NCI-H345 treated with DMSO at 0.1 percent for 48 hours (cell line): ENCODE data around the gene ITIH1.

Experiments
- DNase-seq: peaks from one replicate; lab custom pipeline; 2025; ENCODE audit not compliant: unreplicated experiment; lab: John Stamatoyannopoulos, UW

Gene ITIH1

GRCh38 chr3:52813810-52814209, 36.4 kb downstream of the ITIH1 start:
- no peak for DNase-seq

GRCh38 chr3:52816199-52816598, 38.8 kb downstream of the ITIH1 start:
- DNase-seq, result no peak

GRCh38 chr3:52816654-52817053, 39.3 kb downstream of the ITIH1 start:
- no peak for DNase-seq

DNA sequence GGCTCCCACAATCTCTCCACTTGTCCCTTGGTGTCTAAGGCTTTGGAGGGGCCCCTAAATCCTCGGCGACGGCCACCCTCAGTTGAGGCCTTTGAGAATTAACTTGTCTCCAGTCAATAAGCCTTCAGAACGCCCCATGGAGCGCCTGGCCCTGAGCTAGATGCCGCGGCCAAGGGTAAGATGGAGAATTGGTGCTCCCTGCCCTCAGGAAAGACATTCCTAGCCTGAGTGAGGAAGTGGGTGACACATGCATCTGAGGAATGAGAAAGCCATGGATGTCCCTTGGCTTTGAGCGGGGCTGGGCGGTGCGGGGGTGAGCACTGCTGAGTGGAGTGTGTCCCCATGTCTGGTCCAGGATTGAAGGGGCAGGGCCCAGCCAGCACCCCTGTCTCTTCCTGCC, 39.8 kb downstream of the ITIH1 start:
- no peak for DNase-seq

GRCh38 chr3:52817860-52818259, 40.5 kb downstream of the ITIH1 start:
- no peak for DNase-seq

DNA sequence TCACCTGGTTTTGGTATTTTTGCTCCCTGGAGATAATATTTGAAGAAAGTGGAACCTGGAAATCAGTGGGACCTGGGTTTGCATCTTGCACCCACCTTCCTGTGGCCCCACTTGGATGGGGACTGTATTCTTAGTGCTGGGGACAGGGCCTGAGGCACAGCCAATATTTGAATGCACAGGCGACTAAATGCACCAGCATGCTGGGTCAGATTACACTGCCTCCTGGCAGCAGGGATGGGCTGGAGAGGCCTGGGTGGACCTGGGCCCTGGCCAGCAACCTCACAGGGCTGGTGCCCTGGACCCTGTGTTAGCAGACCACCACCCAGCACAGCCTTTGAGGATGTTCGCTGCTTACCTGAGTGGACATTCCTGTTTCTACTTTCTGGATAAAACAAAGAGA, 42.5 kb downstream of the ITIH1 start:
- no peak for DNase-seq

DNA sequence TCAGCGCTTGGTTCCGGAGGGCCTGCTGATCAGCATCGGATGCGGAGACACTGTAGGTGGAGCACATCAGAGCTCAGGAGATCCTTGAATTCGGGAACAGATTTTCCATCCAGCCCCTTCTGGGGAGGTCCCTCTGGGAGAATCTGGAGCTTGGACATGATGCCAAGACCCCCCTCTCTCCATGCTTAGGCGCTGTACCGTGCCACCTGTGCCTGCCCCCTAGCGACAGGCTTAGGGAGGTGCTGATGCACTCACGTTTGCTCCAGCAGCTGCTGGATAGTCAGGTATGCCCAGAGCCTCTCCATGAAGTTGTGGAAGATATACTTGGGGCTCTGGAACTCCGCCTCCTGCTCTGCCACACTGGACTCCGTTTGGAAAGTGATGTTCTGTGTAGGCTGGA, 43.3 kb downstream of the ITIH1 start:
- DNase-seq, result no peak

DNA sequence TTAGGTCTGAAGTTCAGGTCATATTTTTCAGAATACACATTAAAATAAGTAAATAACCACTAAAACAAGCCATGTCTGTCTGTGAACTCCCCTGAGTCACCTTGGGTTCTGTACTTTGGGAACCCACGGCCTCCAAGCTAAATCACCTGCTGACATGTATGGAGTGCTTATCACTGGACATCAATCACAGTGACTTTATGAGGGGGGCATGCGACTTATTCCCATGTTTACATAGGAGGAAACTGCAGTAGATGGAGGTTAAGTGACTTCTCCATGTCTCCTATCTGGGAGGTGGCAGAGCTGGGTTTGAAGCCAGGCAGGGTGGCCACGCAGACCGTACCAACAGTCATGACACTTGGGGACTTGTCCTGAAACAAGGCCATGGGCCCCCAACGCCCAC, 45.0 kb downstream of the ITIH1 start:
- DNase-seq, result no peak

GRCh38 chr3:52824037-52824436, 46.6 kb downstream of the ITIH1 start:
- DNase-seq, result no peak

DNA sequence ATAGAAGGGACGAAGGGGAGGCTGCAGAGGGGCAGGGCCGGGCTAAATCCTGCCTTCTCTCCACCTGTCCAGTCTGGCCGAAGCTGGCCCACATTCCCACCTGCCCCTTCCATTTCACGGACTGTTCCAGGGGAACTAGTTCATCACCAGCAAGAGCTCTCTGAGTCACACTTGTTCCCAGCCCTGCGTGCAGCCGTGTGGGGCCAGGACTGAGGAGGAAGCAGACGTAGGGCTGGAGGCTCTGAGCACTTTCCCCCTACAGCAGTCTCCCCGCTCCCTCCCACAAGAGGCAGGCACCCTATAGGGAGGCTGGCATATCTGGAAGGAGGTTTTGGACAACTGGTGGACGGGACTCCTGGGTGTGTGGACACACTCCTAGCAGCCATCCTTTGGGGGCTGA, 50.0 kb downstream of the ITIH1 start:
- no peak for DNase-seq

DNA sequence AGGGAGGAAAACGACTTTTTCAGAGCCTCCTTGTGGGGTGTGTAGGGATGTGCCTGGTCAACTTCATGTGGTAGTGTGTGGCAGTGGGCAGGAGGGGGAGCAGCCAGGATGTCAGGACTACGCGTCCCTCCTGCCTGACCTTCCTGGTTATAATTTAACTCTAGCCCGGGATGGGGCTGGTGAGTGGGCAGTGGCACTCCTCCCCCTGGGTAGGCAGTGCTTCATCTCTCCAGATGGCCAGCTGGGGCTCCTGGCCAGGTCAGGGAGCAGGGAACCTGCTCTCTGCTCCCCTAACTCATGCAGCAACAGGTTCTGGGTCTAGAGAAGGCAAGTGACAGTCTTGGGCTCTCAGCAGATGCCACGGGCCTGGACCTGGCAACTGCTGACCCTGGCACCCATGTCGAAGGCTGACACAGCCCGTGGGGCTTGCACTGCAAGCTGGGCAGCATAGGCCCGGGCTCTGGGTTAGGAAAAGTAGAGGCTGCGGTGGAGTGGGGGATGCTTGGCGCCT, 50.5 kb downstream of the ITIH1 start:
- no peak for DNase-seq

DNA sequence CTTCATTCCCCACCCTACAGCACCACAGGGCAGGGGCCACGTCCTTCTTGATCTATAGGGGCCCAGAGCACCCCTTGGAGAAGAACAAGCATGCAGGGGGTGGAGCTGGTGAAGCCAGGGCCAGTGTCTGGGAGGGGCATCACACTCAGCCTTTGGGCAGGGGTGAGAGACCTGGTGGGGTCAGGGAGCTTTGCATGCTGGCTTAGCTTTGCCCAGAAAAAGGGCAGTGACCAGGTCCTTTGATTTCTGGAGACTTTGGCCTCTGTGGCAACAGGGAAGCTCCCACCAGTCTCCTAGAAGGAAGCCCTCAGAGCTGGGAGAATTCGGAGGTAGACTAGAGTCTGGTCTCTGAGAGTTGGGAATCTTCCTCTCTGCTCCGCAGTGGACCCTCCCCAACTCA, 52.1 kb downstream of the ITIH1 start:
- no peak for DNase-seq

DNA sequence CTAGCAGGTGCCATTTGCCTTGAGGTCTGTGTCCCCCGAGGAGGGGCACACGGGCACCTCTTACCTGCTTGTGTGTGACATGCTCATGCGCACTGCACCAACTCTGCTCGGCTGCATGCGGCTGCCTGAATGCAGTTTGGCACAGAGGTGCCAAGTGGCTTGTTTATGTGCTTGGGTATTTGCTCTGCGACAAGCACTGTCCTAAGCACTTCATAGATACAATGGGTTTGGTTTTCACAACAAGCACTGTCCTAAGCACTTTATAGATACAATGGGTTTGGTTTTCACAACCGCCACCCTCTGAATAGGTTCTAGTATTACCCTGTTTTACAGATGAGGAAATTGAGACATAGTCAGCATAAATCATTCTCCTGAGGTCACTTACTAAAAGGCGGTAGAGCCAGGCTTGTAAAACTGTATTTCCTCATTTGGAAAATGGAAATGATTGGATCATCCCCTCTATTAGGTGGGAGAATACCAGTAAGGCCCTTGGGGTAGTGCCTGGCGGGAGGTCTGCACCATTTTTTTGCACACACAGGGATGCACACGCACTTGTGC, 52.6 kb downstream of the ITIH1 start:
- DNase-seq, result no peak

DNA sequence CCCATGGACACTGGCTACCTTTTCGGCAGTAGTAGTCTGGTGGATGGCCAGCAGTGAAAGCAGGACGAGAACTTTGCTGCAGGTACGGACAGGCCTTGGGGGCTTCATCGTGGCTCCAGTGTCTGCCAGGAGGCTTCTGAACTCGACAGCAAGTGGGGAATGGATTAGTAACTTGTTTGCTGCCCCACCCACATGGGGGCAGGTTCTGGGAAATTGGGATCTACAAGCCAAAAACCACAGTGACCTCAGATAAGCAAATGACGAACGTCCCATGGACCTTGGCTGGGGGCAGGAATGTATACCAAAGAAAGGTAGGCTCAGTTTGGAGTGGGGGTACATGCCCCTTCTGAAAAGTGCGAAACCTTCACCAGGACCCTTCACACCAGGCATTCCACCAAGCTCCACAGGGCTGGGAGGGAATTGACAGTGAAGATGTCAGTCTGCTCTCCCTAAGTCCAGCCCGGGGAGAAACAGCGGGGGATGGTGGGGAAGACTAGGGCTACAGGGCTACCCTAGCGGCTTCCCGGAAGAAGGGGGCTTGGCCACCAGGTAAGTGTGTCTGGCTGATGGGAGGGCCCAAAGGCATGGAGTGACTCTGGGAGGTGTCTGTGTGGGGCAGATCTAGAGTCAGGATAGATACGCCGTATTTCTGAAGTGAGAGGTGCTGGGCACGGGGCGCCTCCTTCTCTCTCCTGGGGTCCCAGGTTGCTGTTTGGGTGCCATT, 53.3 kb downstream of the ITIH1 start, which contains the start of gene ITIH4:
ITIH4 (minus strand) TSS at position 138 of the 724 bp plus-strand sequence; CDS start at position 108, 30 bp downstream.
- DNase-seq, result no peak

DNA sequence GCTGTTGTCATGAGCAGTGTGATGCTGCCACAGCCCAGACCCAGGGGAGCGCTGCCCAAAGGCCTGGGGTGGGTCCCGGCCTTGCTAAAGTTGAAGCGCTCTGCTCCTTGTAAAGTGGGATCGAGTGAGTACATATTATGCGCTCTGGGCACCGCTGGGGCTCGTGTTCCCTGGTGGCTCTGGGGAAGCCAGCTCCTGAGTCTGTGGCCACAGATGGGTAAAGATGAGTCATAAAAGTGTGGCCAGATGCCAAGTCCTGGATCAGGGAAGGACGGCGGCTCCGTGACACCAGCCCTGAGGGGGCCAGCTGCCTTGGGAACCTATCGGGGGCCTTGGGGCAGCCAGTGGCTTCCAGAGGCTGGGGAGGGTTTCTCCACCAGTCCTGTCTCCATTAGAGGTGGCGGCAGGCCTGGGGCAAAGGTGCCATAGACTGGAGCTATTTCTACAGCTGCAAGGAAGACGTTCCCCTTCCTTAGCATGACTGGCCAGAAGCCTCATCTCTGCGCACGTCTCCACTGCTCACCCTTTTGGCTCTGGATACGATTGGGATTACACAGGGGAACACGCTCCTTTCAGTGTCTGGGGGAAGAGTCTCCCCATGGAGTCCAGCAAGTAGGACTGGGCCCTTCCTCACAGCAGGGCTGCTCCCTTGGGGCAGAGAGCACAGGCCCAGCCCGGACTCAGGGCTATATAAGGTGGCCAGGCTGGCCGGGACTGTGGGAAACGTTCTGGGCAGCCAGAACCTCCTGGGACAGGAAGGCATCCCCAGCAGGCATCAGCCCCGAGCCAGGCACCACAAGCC, 54.3 kb downstream of the ITIH1 start:
- DNase-seq, result no peak

GRCh38 chr3:52833202-52833601, 55.8 kb downstream of the ITIH1 start:
- DNase-seq, result no peak

- no peak for DNase-seq
These were observed 57.6 kb downstream of the ITIH1 start, which contains the start of gene MUSTN1 for GRCh38 chr3:52834871-52835501. Gene MUSTN1 (minus strand): TSS chr3:52835019. CDS start chr3:52834948, 71 bp downstream.

GRCh38 chr3:52835766-52836470, 58.5 kb downstream of the ITIH1 start:
- DNase-seq, result no peak

DNA sequence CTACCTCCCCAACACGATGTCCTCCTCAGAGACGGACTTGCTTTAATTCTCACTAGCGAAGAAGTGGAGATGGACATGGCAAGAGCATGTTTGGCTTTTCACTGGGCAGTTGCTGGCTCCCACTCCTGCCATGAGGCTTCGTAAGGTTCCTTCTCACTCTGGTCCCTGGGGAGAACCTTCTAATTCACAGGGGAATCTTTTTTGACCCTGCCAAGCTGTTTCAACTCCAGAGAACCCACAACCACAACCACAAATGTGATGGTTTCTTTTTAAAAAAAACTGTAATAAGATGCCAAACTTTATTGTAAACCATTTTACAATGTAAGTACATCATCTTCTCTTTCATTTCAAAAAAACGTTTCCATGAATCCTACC, 59.1 kb downstream of the ITIH1 start:
- DNase-seq, result no peak

DNA sequence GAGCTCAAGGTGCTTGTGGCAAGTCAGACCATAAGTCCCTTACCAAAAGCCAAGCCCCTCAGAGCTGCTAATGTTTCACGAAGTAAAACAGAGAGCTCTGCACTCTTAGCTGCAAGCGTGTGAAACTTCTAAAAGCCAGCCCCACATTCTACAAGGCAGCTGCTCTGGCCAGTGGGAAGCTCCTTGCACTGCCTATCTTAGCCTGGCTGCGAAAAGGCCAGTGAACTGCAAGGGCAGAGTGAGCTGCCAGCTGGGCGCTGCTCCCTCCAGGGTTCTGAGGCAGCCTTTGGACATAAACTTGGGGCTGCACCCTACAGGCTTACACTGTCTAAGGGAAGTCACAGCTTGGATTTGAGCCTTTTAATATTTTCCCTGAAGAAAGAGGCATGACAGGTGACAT, 59.6 kb downstream of the ITIH1 start:
- no peak for DNase-seq
